Measurements from ENCODE around the gene AFDN.

The AFDN gene

DNA sequence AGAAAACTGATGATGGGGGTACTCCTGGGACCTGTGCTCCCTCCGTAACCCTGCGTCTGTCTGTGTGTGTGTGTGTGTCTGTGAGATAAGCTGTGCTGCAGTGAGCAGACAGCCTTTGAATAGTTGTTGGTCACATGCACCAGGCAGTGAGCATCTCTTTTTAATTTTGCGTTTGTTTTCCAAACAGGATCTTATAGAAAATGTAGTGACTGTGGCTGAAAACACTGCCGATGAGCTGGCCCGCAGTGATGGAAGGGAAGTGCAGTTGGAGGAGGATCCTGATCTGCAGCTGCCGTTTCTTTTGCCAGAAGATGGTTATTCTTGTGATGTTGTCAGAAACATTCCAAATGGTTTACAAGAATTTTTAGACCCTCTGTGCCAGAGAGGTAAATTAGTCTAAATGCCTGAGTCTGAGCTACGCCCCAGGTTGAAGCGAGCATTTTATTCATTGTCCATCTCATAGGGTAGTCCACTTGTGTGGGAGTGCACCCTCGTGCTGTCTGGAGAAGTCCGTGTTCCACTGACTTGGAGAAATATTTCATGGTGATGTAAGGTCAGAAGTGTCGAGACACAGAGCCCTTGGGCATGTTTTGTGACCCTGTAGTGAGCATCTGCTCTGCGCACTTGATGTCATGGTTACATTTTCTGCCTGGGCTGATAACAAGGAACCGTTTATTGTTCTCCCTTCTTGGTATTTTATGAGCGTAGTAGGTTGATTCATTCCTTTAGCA, 92.0 kb downstream of the AFDN start:
- no peak for DNase-seq (ENCODE audit: low read depth in 1 of 2, low spot score in 1 of 2)

DNA sequence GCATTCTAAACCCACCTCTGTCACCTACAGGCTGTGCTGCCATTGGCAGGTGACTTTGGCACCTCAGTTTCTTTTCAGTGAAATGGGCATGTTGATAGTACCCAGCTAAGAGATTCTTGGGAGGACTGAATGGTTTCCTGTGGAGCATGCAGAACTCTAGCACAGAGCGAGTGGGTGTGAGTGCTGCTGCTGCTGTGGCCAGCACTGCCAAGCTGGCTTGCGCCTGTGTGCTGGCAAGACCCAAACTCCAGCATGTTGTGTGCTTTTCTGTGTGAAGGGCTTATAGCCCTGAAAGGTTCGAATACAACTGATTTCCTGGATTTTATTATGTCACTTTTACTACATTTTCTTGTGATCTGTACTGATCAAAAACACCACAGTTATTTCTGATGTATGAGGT, 92.6 kb downstream of the AFDN start:
- no peak for DNase-seq (ENCODE audit: low read depth in 1 of 2, low spot score in 1 of 2)

DNA sequence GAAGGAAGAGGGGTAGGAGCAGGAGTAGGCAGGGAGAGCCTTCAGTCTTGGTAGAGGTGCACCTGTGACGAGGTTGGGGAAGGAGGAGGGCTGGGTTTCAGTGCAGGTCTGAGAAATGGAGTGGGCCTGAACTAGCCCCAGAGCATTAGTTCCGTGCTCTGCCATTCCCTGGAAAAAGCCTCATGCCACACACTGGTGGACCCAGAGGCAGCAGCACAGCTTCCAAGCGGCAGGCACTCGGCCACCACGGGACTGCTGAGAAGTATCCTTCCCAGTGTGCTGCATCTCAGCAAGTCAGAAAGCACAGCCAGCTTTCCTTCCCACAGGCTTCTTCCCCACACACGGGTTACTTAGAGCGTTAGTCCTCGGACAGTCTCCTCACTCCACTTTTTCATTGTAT, 93.5 kb downstream of the AFDN start:
- DNase-seq (ENCODE audit: low read depth in 1 of 2, low spot score in 1 of 2) = no peak

GRCh38 chr6:167921831-167922230, 95.1 kb downstream of the AFDN start:
- DNase-seq (ENCODE audit: low read depth in 1 of 2, low spot score in 1 of 2) = no peak

- no peak for DNase-seq (ENCODE audit: low read depth in 1 of 2, low spot score in 1 of 2)
These were observed 98.3 kb downstream of the AFDN start for GRCh38 chr6:167925026-167925425.

GRCh38 chr6:167927246-167927645, 100.5 kb downstream of the AFDN start:
- no peak for DNase-seq (ENCODE audit: low read depth in 1 of 2, low spot score in 1 of 2)

GRCh38 chr6:167928111-167928510, 101.4 kb downstream of the AFDN start:
- DNase-seq (ENCODE audit: low read depth in 1 of 2, low spot score in 1 of 2) = no peak

- no peak for DNase-seq (ENCODE audit: low read depth in 1 of 2, low spot score in 1 of 2)
These were observed 103.6 kb downstream of the AFDN start for GRCh38 chr6:167930295-167930694.

DNA sequence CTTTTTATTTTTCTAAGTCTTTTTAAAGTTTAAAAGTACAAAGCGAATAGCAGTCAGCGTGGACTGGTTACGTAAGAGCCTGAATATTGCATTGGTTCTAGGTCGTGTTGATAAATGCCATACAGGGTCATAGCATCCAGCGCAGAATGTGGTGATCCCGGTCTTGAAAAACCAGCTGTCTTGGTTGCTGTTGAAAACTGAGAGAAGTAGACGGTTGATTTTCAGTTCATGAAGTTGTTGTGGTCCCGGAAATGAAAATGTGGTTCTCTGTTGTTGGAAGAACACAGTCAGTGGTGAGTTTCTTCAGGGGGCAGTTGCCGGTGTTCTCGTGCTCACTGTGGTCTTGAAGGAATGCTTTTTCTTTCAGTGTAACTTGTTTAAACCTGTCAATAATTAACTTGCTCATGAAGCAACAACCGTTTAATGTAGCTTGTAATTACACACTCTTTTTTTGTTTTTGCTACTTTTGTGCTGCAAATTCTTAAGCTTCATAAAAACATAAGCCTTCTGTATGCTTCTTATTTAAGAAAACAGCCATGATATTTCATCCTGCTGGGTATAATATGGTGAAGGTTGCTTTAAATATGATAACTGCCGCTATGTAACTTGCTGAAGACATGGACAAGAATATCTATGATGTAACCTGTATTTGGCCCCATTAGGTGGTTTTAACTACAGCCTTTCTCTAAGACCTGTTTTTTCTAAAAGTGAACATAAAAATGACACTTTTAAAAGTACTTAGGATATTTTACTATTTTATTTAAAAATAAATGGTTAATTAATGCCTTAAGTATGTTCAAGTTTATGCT, 106.0 kb downstream of the AFDN start:
- DNase-seq (ENCODE audit: low read depth in 1 of 2, low spot score in 1 of 2) = no peak

DNA sequence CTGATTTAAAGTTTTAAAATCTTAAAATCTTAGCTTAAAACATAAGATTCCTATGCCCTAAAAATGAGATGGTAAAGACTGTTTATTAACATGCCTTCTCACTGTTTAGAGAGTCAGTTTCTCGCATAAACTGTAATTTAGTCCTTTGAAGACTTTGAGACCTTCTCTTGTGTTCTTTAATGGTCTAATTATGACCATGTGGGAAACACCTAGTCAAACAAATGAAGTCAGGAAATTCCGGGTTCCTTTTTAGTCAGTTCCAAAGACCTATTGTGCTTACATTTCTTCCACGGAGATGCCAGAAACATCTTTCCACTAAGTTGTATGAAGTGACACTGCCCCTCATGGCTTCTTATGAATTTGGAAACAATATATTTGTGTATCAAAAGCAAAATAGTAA, 106.6 kb downstream of the AFDN start:
- no peak for DNase-seq (ENCODE audit: low read depth in 1 of 2, low spot score in 1 of 2)

- no peak for DNase-seq (ENCODE audit: low read depth in 1 of 2, low spot score in 1 of 2)
These were observed 107.1 kb downstream of the AFDN start for GRCh38 chr6:167933847-167934246.

GRCh38 chr6:167934426-167934864, 107.7 kb downstream of the AFDN start:
- DNase-seq (ENCODE audit: low read depth in 1 of 2, low spot score in 1 of 2) = no peak

- DNase-seq (ENCODE audit: low read depth in 1 of 2, low spot score in 1 of 2) = no peak
These were observed 109.3 kb downstream of the AFDN start for GRCh38 chr6:167936051-167936450.

DNA sequence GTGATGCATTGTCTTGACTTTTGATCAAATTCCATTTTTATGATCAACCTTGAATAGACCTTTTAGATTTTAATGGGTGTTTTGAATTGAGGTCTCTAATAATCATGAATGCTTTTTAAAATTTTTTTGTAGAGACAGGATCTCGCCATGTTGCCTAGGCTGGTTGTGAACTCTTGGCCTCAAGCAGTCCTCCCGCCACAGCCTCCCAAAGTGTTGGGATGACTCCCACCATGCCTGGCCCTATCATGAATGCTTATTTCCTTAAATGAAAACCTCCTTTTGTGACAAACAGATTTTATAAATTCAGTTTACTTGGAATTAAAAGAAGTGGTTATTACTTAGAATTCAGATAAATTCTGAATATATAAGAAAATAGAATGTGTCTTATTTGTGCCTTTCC, 110.6 kb downstream of the AFDN start:
- DNase-seq (ENCODE audit: low read depth in 1 of 2, low spot score in 1 of 2) = no peak

DNA sequence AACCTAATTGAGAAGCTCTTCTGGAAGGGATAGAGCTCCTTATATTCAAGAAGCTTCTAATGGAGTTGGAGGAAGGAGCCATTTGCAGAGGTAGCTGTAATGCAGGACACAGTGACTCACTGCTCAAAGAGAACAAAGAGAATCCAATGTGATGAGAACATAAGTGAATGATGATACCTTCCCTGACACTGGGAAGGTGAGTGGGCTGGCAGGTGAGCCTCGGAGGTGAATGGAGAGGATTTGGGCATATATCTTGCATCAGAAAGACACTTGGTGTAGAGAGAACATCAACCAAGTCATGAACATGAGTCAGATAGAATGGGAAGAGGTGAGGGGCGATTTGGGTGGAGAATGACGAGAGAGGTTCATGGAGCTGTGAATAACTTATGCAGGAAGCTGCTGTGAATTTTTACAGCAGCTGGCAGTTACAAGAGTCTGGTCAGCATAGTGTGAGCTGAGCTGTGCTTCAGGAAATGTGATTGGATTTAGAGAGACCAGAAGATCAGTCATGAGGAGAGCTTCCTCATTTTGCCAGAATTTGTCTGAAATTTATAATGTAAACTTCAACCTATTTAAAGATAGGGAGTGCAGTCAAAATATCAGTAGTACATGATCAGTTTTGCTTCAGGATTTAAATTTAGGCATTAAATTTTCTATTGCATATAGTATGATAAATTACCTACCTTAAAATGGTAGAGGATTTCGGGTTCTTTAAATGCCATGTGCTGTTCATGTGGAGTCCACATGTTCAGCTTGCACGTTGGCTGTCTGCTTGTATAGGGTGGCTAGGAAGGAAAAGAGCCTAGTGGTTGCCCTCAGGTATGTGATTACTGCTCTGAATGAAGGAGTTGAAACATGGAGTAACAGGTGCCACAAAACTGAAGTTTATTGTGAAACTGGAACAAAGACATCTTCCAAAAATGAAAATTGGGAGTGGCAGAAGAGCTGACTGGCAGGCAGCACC, 111.5 kb downstream of the AFDN start:
- no peak for DNase-seq (ENCODE audit: low read depth in 1 of 2, low spot score in 1 of 2)

DNA sequence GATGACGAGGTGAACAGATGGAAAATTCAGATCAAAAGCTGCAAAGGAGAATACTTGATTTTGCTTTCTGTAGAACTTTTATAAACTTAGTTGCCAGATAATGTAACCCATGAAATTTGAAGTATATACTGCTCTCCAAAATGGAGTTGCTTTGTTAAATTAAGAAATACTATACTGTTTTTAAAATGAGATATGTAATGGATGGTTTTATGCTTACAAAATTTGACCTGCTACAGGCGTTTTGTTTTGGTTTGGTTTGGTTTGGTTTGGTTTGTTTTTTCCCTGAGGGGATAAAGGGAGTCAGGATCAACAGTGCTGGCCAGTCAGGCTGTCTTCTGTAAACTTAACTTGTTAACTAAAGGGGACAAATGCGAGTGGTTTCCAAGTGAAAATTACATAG, 115.1 kb downstream of the AFDN start:
- no peak for DNase-seq (ENCODE audit: low read depth in 1 of 2, low spot score in 1 of 2)

- DNase-seq (ENCODE audit: low read depth in 1 of 2, low spot score in 1 of 2) = no peak
These were observed 117.4 kb downstream of the AFDN start for GRCh38 chr6:167944130-167944529.

- DNase-seq (ENCODE audit: low read depth in 1 of 2, low spot score in 1 of 2) = no peak
These were observed 119.3 kb downstream of the AFDN start for GRCh38 chr6:167946007-167946406.

DNA sequence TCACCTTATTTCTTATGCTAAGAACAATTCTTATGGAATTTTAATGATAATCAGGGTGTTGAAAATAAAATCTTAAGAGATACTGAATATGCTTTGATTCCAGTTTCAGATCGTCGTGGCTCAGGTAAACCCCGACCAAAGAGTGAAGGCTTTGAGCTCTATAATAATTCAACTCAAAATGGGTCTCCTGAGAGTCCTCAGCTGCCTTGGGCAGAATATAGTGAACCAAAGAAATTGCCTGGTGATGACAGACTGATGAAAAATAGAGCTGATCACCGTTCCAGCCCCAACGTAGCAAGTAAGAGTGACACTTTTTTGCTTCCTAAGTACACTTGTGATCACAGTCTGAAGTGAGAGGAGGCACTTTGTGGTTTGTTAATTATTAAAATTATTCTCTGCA, 119.9 kb downstream of the AFDN start:
- no peak for DNase-seq (ENCODE audit: low read depth in 1 of 2, low spot score in 1 of 2)

DNA sequence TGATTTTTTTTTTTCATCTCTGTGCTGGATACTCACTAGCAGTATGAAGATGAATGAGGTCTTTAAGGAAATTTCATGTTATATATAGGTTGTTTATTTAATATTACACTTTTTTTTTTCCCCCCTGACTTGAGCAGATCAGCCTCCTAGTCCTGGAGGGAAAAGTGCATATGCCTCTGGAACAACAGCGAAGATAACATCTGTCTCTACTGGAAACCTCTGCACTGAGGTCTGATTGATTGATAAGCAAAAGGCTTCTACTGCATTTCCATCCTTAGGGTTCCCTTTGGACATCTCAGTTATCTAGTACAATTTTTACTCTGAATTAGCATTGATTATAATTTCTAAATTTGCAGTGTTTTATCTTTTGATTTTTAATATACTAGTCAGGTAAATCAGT, 121.0 kb downstream of the AFDN start:
- DNase-seq (ENCODE audit: low read depth in 1 of 2, low spot score in 1 of 2) = no peak

DNA sequence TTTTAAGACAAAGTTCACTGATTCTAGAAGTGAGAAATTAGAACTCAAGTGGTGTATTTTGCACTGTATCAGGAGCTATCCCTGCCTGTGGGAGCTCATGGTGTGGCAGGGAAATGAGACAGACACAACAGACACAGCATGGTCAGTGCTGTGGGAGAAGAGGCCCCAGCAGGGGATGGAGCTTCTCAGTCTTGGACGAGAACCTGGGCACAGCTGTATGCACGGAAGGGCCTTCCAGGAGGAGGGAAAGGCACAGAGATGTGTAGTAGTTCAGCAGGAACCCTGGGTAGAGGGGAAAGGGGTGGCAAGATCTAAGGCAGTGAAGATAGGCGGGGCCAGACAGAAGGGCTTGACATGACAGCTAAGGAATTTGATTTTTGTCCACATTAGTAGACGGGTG, 122.0 kb downstream of the AFDN start:
- no peak for DNase-seq (ENCODE audit: low read depth in 1 of 2, low spot score in 1 of 2)
